Hematopoietic multipotent progenitor cell treated with erythropoietin and hydrocortisone succinate and interleukin-3 and kit ligand, for 8 days (in vitro differentiated cells): ENCODE data around the gene DONSON.

Source experiments
- DNase-seq: peaks from one replicate; pipeline ENCODE4 v3.0.0-alpha.2; 2015

Gene DONSON

GRCh38 chr21:33540711-33541104 lies 47.8 kb downstream of the DONSON start:
- DNase-seq, result no peak

GRCh38 chr21:33539616-33540015 lies 48.9 kb downstream of the DONSON start:
- DNase-seq, result no peak

GRCh38 chr21:33537212-33537611 lies 51.3 kb downstream of the DONSON start:
- DNase-seq, result no peak

GRCh38 chr21:33531007-33531406 lies 57.5 kb downstream of the DONSON start:
- no peak for DNase-seq
